Thymus (tissue), 11 donors: ENCODE data around the gene GALNT4. TPM values are rescaled to one million over a fixed set of nuclear protein-coding genes. Genes with fewer than 3 reads are reported as not detected.

Experiments used
- DNase-seq, 9 donors: peaks; one replicate each; pipeline ENCODE4 v3.0.0-alpha.2; 2013; ENCODE audit warnings: low spot score in 9 of 9, low read depth in 6 of 9, missing footprints in 1 of 9
- H3K27ac ChIP-seq, 2 donors: one replicate each; pipeline ENCODE4 v1.5.1; 2013; ENCODE audit warnings: control low read depth in 1 of 2, low read depth in 1 of 2, low read length in 1 of 2, mild to moderate bottlenecking in 1 of 2, moderate library complexity in 1 of 2
- H3K27me3 ChIP-seq, 2 donors: one replicate each; pipeline ENCODE4 v1.5.1; 2013; ENCODE audit warnings: low read length in 1 of 2; ENCODE audit not compliant: control insufficient read depth in 2 of 2, insufficient read depth in 1 of 2
- H3K36me3 ChIP-seq, 2 donors: one replicate each; pipeline ENCODE4 v1.5.1; 2013; ENCODE audit warnings: low read length in 1 of 2, mild to moderate bottlenecking in 1 of 2, moderate library complexity in 1 of 2; ENCODE audit not compliant: control insufficient read depth in 2 of 2, insufficient read depth in 2 of 2
- H3K4me1 ChIP-seq, 2 donors: one replicate each; pipeline ENCODE4 v1.5.1; 2013; ENCODE audit warnings: low read length in 2 of 2; ENCODE audit not compliant: control insufficient read depth in 2 of 2, insufficient read depth in 2 of 2
- H3K4me3 ChIP-seq, 2 donors: one replicate each; pipeline ENCODE4 v1.5.1; 2013; ENCODE audit warnings: low read length in 2 of 2, control low read depth in 1 of 2, mild to moderate bottlenecking in 1 of 2
- H3K9me3 ChIP-seq, 2 donors: one replicate each; pipeline ENCODE4 v1.5.1; 2013; ENCODE audit warnings: low read length in 1 of 2, mild to moderate bottlenecking in 1 of 2; ENCODE audit not compliant: control insufficient read depth in 2 of 2, insufficient read depth in 1 of 2
- WGBS: extraction: QIAGEN DNeasy Blood & Tissue Kit; methylation state at CpG from one replicate; pipeline ENCODE4 v1.1.7; 2013; 5-methylcytosine and 5-hydroxymethylcytosine counted together
- polyA plus RNA-seq: library from polyadenylated mRNA; stranded (reverse); fragments of 200-250 nt; gene quantifications from one replicate; pipeline ENCODE4 v1.2.3, GENCODE V29; 2013
- total RNA-seq: library from RNA; stranded (reverse); fragments of 120-200 nt; gene quantifications from one replicate; pipeline ENCODE4 v1.2.4, GENCODE V29; 2013
- donor health status: healthy.

The GALNT4 gene
- total and polyA plus RNA-seq, 2 donors, result 1.3 to 2.9 TPM

- no peak for DNase-seq
- peaks cover 4 to 6% of the 10 kb centered on the region in 2 donors for H3K36me3 ChIP-seq
- 100% methylated on average over 1 of the region's 1 CpG for WGBS
These were observed 33.7 kb downstream of the GALNT4 start for GRCh38 chr12:89490922-89491321.

GRCh38 chr12:89486264-89486663 lies 38.3 kb downstream of the GALNT4 start:
- Histone ChIP-seq H3K4me3 (no peak overlapping the region), H3K36me3 (peaks cover 4 to 6% of the 10 kb centered on the region in 2 donors), H3K27me3 (no peaks in the 10 kb centered on the region), H3K4me1 (no peaks in the 10 kb centered on the region), H3K27ac (no peak overlapping the region), H3K9me3 (no peaks in the 10 kb centered on the region)
- WGBS, result 96% methylated on average over 2 of the region's 2 CpGs
- no peak for DNase-seq

More at GRCh38 chr12:89490922-89491321, 33.7 kb downstream of the GALNT4 start:
- no peaks in the 10 kb centered on the region for H3K27me3 ChIP-seq
- H3K9me3 ChIP-seq, result no peaks in the 10 kb centered on the region
- no peaks in the 10 kb centered on the region for H3K4me1 ChIP-seq
- no peak overlapping the region for H3K4me3 ChIP-seq
- no peak overlapping the region for H3K27ac ChIP-seq

- H3K27ac ChIP-seq, result no peak overlapping the region
- H3K36me3 ChIP-seq, result peaks cover 0 to 1% of the 10 kb centered on the region in 2 donors
- H3K4me3 ChIP-seq, result no peak overlapping the region
- H3K4me1 ChIP-seq, result no peaks in the 10 kb centered on the region
- DNase-seq, result no peak
- 97% methylated on average over 1 of the region's 1 CpG for WGBS
- no peaks in the 10 kb centered on the region for H3K9me3 ChIP-seq
- no peaks in the 10 kb centered on the region for H3K27me3 ChIP-seq
These were observed 40.1 kb downstream of the GALNT4 start for GRCh38 chr12:89484470-89484869.

GRCh38 chr12:89481213-89481914 lies 43.2 kb downstream of the GALNT4 start:
- Histone ChIP-seq H3K4me3 (no peak overlapping the region), H3K27me3 (no peaks in the 10 kb centered on the region), H3K4me1 (peaks cover 0 to 4% of the 10 kb centered on the region in 2 donors), H3K9me3 (no peaks in the 10 kb centered on the region), H3K36me3 (no peaks in the 10 kb centered on the region), H3K27ac (no peak overlapping the region)
- WGBS, result 98% methylated on average over 2 of the region's 2 CpGs
- no peak for DNase-seq

GRCh38 chr12:89479982-89480381 lies 44.6 kb downstream of the GALNT4 start:
- no peak for DNase-seq
- Histone ChIP-seq H3K4me1 (peaks cover 0 to 4% of the 10 kb centered on the region in 2 donors), H3K9me3 (no peaks in the 10 kb centered on the region), H3K27ac (no peak overlapping the region), H3K27me3 (no peaks in the 10 kb centered on the region), H3K36me3 (no peaks in the 10 kb centered on the region), H3K4me3 (no peak overlapping the region)
- 98% methylated on average over 3 of the region's 3 CpGs for WGBS

- DNase-seq, result no peak
- WGBS, result 93% methylated on average over 8 of the region's 8 CpGs
- Histone ChIP-seq H3K27ac (no peak overlapping the region), H3K9me3 (no peaks in the 10 kb centered on the region), H3K4me3 (no peak overlapping the region), H3K27me3 (no peaks in the 10 kb centered on the region), H3K4me1 (peaks cover 0 to 4% of the 10 kb centered on the region in 2 donors), H3K36me3 (no peaks in the 10 kb centered on the region)
These were observed 46.8 kb downstream of the GALNT4 start for GRCh38 chr12:89477633-89478279.

- Histone ChIP-seq H3K27ac (no peak overlapping the region), H3K36me3 (no peaks in the 10 kb centered on the region), H3K4me3 (no peak overlapping the region), H3K27me3 (no peaks in the 10 kb centered on the region), H3K4me1 (peaks cover 0 to 4% of the 10 kb centered on the region in 2 donors), H3K9me3 (no peaks in the 10 kb centered on the region)
- DNase-seq, result no peak
- WGBS, result 97% methylated on average over 4 of the region's 4 CpGs
These were observed 47.5 kb downstream of the GALNT4 start for GRCh38 chr12:89476904-89477595.

GRCh38 chr12:89476232-89476631 lies 48.4 kb downstream of the GALNT4 start:
- Histone ChIP-seq H3K27ac (no peak overlapping the region), H3K27me3 (no peaks in the 10 kb centered on the region), H3K4me3 (no peak overlapping the region), H3K9me3 (no peaks in the 10 kb centered on the region), H3K36me3 (no peaks in the 10 kb centered on the region), H3K4me1 (peaks cover 0 to 4% of the 10 kb centered on the region in 2 donors)
- DNase-seq, result no peak
- WGBS, result over 99% methylated on average over 3 of the region's 3 CpGs
